ENCODE measurements around the gene HSF5.

DNA sequence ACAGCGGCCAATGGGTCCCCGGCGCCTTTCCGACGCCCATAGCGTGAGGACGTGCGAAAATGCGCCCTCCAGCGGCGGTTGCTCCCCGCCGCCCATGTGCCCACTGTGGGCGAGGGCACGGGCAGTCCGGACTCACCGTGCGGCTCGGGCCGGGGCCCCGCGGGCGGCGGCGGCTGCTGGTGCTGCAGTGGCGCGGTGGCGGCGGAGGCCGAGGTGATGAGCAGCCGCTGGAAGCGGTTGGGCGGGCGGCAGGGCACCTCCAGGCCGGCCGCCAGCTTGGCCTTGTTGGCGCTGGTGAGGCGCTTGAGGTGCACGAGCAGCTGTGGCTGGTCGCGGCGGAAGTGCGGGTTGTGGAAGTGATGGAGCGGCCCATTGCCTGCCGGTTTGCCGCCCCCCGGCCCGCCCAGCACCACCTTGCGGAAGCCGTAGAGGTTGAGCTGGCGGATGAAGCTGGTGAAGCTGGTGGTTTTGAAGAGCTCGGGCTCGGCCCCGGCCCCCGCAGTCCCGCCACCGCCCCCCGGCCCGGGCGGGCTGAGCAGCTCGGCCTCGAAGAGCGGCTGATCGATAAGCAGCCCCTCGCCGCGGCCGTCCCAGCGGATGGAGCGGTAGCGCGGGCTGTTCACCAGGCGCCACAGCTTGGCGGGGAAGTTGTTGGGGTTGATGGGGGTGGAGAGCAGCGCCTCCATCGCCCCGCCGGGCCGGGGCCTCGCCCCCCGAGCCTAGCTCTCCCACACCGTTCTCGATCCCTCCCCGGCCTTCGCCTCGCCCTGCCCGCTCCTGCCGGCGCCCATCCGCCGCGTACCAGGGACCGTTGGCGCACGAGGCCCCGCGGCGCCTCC, at the start of gene HSF5:
- TF ChIP-seq, protein P1, sequence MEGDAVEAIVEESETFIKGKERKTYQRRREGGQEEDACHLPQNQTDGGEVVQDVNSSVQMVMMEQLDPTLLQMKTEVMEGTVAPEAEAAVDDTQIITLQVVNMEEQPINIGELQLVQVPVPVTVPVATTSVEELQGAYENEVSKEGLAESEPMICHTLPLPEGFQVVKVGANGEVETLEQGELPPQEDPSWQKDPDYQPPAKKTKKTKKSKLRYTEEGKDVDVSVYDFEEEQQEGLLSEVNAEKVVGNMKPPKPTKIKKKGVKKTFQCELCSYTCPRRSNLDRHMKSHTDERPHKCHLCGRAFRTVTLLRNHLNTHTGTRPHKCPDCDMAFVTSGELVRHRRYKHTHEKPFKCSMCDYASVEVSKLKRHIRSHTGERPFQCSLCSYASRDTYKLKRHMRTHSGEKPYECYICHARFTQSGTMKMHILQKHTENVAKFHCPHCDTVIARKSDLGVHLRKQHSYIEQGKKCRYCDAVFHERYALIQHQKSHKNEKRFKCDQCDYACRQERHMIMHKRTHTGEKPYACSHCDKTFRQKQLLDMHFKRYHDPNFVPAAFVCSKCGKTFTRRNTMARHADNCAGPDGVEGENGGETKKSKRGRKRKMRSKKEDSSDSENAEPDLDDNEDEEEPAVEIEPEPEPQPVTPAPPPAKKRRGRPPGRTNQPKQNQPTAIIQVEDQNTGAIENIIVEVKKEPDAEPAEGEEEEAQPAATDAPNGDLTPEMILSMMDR (conservative IDR thresholded peaks at IDR 0.05; ENCODE audit: low read length): no peak
- no peak for TF ChIP-seq EZH2phosphoT487 (IDR thresholded peaks at IDR 0.05; ENCODE audit: borderline replicate concordance, low read depth, low read length)
